ENCODE results near the gene INS.

Gene INS

GRCh38 chr11:2169626-2170570 is 8.9 kb upstream of the INS start:
- in situ Hi-C loops (cut with HindIII; ENCODE audit: low pct_ligation_motif_present, low pct_unique_long_range_greater_than_20kb, low sequenced_read_pairs), result no loop called here
- DNase-seq, result no peak

DNA sequence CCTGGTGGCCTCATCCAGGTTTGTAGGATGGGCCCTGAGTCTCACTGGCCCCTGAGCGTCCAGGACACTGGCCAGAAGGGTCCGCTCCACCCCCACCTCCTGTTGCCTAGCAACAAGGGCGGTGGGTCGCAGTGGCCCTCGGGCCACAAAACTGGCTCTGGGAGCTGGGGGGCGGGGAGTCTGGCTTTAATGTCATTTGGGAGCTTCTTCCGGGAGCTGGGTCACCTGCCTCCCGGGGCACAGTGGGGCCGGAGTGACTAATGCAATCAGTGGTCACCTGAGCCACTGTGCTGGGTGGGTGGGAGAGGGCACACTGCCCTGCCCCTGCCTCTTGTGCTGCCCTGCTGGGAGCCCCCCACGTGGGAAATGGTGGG is 8.0 kb upstream of the INS start:
- no peak for DNase-seq
- in situ Hi-C loops (cut with HindIII; ENCODE audit: low pct_ligation_motif_present, low pct_unique_long_range_greater_than_20kb, low sequenced_read_pairs), result no loop called here

DNA sequence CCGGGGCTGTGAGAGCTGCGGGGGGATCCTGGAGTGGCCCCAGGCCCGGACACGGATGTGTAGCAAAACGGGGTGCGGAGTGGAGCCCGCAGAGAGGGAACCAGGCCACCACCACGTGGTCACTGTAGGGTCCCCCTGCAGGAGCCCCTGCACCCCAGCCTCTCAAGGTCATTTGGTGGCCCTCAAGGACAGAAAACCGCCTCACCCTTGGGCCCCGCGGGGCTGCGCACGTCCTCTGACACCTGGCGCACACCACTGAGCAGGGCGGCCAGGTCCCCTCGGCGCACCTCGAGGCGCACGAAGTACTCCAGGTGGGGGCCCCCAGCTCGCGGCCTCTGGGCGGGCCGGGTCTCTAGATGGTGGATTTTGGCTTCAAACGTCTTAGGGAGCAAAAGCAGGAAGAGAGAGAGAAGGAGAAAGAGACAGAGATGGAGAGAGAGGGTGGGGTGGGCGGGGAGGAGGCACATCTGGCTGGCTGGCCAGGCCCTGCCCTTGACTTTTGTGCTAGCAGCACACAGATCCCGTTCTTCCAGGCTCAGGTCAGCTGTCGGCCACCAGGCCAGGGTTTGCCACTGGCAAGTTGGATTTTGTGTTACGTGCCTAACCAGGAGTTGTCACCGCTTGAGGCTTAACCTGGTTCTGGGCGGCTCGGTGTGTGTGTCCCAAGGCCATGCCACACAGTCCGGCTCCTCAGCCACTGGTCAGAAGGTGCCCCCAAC is 7.4 kb upstream of the INS start:
- in situ Hi-C loops (cut with HindIII; ENCODE audit: low pct_ligation_motif_present, low pct_unique_long_range_greater_than_20kb, low sequenced_read_pairs), result no loop called here

GRCh38 chr11:2167141-2168045 is 6.4 kb upstream of the INS start:
- no peak for DNase-seq
- in situ Hi-C loops (cut with HindIII; ENCODE audit: low pct_ligation_motif_present, low pct_unique_long_range_greater_than_20kb, low sequenced_read_pairs), result no loop called here

More for the DNA sequence above, 7.4 kb upstream of the INS start:
- DNase-seq, result no peak

DNA sequence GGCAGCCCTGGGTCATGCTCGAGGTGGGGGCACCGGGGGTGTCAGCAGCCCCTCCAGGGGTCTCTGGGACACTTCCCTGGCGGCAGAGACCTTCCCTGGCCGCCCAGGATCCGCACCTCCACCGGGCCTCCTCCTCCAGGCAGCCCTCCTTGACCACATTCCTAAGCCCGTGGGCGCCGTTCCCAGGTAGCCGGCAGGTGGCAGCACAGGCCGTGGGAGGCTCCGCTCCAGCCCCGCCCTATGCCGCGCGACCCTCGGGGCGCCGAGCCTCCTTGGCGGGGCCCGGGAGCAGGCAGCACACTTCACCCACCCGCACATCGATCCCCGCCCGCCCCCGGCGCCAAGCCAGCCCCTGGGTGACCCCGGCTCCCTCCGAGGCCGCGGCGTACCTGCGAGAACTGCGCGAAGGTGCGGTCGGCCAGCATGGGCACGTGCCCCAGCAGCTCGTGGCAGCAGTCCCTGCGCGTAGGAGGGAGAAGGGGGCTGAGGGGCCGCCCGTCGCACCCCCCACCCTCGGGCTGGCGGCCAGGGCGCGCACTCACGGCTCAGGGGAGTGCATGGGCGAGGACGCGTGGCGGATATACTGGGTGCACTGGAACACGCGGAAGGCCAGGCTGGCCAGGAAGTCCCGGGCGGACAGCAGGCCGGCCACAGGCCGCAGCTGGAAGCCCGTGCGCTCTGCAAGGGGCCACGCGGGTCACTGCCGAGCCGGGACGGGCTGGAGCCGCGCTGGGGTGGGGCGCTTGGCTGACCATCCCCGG is 5.3 kb upstream of the INS start:
- in situ Hi-C loops (cut with HindIII; ENCODE audit: low pct_ligation_motif_present, low pct_unique_long_range_greater_than_20kb, low sequenced_read_pairs), result no loop called here

GRCh38 chr11:2165571-2165970 is 4.6 kb upstream of the INS start:
- in situ Hi-C loops (cut with HindIII; ENCODE audit: low pct_ligation_motif_present, low pct_unique_long_range_greater_than_20kb, low sequenced_read_pairs), result no loop called here

More for the DNA sequence above, 5.3 kb upstream of the INS start:
- DNase-seq, result peak; percentile 11

GRCh38 chr11:2164861-2165555 is 4.0 kb upstream of the INS start:
- in situ Hi-C loops (cut with HindIII; ENCODE audit: low pct_ligation_motif_present, low pct_unique_long_range_greater_than_20kb, low sequenced_read_pairs), result no loop called here

More at GRCh38 chr11:2165571-2165970, 4.6 kb upstream of the INS start:
- DNase-seq, result no peak

DNA sequence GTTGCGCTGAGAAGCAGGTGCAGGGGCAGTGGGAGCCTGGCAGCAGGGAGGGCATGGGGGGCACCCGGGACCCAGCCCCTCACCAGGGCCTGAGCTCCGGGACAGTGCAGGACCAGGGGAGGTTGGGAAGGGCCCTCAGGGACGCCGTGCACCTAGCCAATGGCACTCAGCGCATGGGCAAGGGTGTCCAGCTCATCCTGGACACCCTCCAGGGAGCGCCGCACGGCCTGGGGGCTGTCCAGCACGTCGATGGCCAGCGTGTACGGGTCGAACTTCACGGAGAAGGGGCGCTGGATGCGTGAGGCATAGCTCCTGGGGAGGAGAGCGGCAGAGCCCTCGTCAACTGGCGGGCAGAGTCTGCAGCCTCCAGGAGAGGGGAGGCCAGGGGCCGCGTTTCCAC is 3.1 kb upstream of the INS start:
- in situ Hi-C loops (cut with HindIII; ENCODE audit: low pct_ligation_motif_present, low pct_unique_long_range_greater_than_20kb, low sequenced_read_pairs), result no loop called here

More at GRCh38 chr11:2164861-2165555, 4.0 kb upstream of the INS start:
- no peak for DNase-seq

DNA sequence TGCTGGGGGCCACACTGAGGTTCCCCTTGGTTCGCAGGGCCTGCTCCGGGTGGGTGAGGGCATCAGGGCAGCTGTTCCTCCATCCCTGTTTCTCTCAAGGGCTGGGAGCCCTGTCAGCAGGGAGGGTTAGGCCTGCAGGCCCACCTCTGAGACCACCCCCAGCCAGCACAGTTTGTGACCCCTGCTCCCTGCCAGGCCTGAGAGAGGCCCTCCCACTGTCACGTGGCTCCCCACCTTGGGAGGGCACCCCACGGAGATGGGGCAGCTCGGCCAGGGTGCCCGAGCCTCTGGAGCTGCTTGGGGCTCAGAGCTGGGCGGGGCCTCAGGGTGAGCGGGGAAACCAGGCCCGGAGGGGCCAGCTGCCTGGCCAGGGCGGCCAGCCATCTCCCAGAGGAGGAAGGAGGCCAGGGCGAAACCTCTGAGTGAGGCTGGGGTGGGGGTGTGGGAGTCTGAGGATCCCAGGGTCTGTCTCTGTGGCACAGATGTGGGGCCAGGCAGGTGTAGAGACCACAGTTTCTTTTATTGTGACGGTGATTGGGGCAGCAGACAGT is 2.5 kb upstream of the INS start:
- no peak for DNase-seq
- in situ Hi-C loops (cut with HindIII; ENCODE audit: low pct_ligation_motif_present, low pct_unique_long_range_greater_than_20kb, low sequenced_read_pairs), result no loop called here

More for the DNA sequence above, 3.1 kb upstream of the INS start:
- DNase-seq, result no peak

- in situ Hi-C loops (cut with HindIII; ENCODE audit: low pct_ligation_motif_present, low pct_unique_long_range_greater_than_20kb, low sequenced_read_pairs), result no loop called here
- DNase-seq, result no peak
Measured at GRCh38 chr11:2159536-2160413, 1.2 kb downstream of the INS start.

DNA sequence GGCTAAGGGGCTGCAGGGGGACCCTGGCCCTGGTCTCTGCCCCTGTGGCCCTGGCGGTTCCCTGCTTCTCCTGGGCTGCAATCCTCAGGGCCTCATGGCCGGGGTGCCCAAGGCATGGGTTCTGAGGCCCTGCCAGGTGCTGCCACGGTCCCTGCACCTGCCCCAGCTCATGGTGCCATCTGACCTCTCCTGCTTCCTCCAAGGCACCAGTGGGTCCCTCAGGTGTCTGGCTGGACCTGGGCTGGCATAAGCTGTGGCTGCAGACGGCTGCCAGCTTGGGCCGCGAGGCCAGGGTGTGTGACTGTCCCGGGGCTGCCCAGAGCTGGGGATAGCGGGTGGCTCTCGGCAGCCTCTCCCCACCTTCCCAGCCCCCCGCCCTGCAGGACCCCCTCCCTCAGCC is 2.0 kb downstream of the INS start:
- DNase-seq, result no peak
- in situ Hi-C loops (cut with HindIII; ENCODE audit: low pct_ligation_motif_present, low pct_unique_long_range_greater_than_20kb, low sequenced_read_pairs), result no loop called here

- in situ Hi-C loops (cut with HindIII; ENCODE audit: low pct_ligation_motif_present, low pct_unique_long_range_greater_than_20kb, low sequenced_read_pairs), result no loop called here
- no peak for DNase-seq
Measured at GRCh38 chr11:2158296-2158737, 2.7 kb downstream of the INS start.

- DNase-seq, result no peak
- in situ Hi-C loops (cut with HindIII; ENCODE audit: low pct_ligation_motif_present, low pct_unique_long_range_greater_than_20kb, low sequenced_read_pairs), result no loop called here
Measured at GRCh38 chr11:2157294-2158040, 3.5 kb downstream of the INS start.

DNA sequence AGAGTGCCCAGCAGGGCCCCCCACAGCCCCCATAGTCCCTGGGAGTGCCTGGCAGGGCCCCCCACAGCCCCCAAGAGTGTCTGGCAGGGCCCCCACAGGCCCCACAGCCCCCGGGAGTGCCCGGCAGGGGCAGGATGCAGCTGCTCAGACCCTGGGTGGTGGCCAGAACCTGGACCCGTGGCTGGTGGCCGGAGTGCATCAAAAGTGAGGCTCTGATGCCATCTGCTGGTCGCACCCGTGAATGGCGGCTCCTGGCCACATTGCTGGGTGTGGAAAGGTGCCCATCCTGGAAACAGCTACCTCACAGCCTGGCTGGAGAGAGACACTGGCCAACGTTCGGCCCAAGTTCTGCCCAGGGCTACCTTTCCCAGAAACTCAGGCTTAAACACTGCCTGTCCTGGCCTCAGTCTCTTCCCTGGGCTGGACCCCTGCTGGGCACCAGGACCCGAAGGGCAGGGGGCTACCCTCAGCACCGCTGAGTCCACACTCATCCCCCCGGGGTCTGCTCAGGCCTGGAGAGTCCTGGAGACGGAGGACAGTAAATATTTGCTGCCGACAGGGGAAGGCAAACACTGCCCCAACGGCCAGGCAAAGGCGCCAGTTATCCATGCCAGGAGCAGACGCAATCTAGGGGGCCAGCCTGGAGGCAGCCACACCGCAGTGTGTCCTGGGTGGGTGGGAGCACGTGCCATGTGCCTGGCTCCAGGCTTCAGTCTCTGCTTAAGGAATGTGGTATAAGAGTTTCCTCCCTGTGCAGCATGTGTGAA is 4.4 kb downstream of the INS start:
- in situ Hi-C loops (cut with HindIII; ENCODE audit: low pct_ligation_motif_present, low pct_unique_long_range_greater_than_20kb, low sequenced_read_pairs), result no loop called here

GRCh38 chr11:2155511-2155910 is 5.5 kb downstream of the INS start:
- DNase-seq, result no peak
- in situ Hi-C loops (cut with HindIII; ENCODE audit: low pct_ligation_motif_present, low pct_unique_long_range_greater_than_20kb, low sequenced_read_pairs), result no loop called here

More for the DNA sequence above, 4.4 kb downstream of the INS start:
- peak; percentile 60 for DNase-seq
